ENCODE data around the gene PHACTR1.

Gene PHACTR1

GRCh38 chr6:13079096-13079723 is 362.6 kb downstream of the PHACTR1 start:
- no peaks in the 10 kb centered on the region for H3K36me3 ChIP-seq (ENCODE audit: control insufficient read depth, insufficient read depth, low read length)
- 90 to 93% methylated on average over 6 of the region's 6 CpGs for WGBS, 2 experiments
- no peaks in the 10 kb centered on the region for H3K9me3 ChIP-seq (ENCODE audit: control insufficient read depth, low read length)
- no peaks in the 10 kb centered on the region for H3K27me3 ChIP-seq (ENCODE audit: control insufficient read depth, insufficient read depth, low read length, poor library complexity, severe bottlenecking)
- no peak overlapping the region for H3K4me3 ChIP-seq (ENCODE audit: insufficient read depth, low read depth, low read length)
- H3K4me1 ChIP-seq (ENCODE audit: control insufficient read depth, insufficient read depth, low read length) = no peaks in the 10 kb centered on the region
- H3K27ac ChIP-seq (ENCODE audit: insufficient read depth, low read depth, low read length, poor library complexity, severe bottlenecking) = no peak overlapping the region

GRCh38 chr6:13080462-13081188 is 364.1 kb downstream of the PHACTR1 start:
- Histone ChIP-seq H3K4me3 (ENCODE audit: insufficient read depth, low read depth, low read length) (no peak overlapping the region), H3K4me1 (ENCODE audit: control insufficient read depth, insufficient read depth, low read length) (no peaks in the 10 kb centered on the region), H3K27me3 (ENCODE audit: control insufficient read depth, insufficient read depth, low read length, poor library complexity, severe bottlenecking) (no peaks in the 10 kb centered on the region), H3K27ac (ENCODE audit: insufficient read depth, low read depth, low read length, poor library complexity, severe bottlenecking) (no peak overlapping the region), H3K36me3 (ENCODE audit: control insufficient read depth, insufficient read depth, low read length) (no peaks in the 10 kb centered on the region), H3K9me3 (ENCODE audit: control insufficient read depth, low read length) (no peaks in the 10 kb centered on the region)
- WGBS, 2 experiments = 93 to 97% methylated on average over 4 to 5 of the region's 5 CpGs

- Histone ChIP-seq H3K27ac (ENCODE audit: insufficient read depth, low read depth, low read length, poor library complexity, severe bottlenecking) (no peak overlapping the region), H3K36me3 (ENCODE audit: control insufficient read depth, insufficient read depth, low read length) (no peaks in the 10 kb centered on the region), H3K4me3 (ENCODE audit: insufficient read depth, low read depth, low read length) (no peak overlapping the region), H3K27me3 (ENCODE audit: control insufficient read depth, insufficient read depth, low read length, poor library complexity, severe bottlenecking) (no peaks in the 10 kb centered on the region), H3K9me3 (ENCODE audit: control insufficient read depth, low read length) (no peaks in the 10 kb centered on the region), H3K4me1 (ENCODE audit: control insufficient read depth, insufficient read depth, low read length) (no peaks in the 10 kb centered on the region)
- 92 to 94% methylated on average over 4 of the region's 4 CpGs for WGBS, 2 experiments
Measured at GRCh38 chr6:13081189-13081563, 364.6 kb downstream of the PHACTR1 start.

- Histone ChIP-seq H3K36me3 (ENCODE audit: control insufficient read depth, insufficient read depth, low read length) (no peaks in the 10 kb centered on the region), H3K4me1 (ENCODE audit: control insufficient read depth, insufficient read depth, low read length) (no peaks in the 10 kb centered on the region), H3K4me3 (ENCODE audit: insufficient read depth, low read depth, low read length) (no peak overlapping the region), H3K9me3 (ENCODE audit: control insufficient read depth, low read length) (no peaks in the 10 kb centered on the region), H3K27me3 (ENCODE audit: control insufficient read depth, insufficient read depth, low read length, poor library complexity, severe bottlenecking) (no peaks in the 10 kb centered on the region), H3K27ac (ENCODE audit: insufficient read depth, low read depth, low read length, poor library complexity, severe bottlenecking) (no peak overlapping the region)
- WGBS, 2 experiments = 95 to 97% methylated on average over 7 of the region's 7 CpGs
Measured at GRCh38 chr6:13089296-13089994, 372.9 kb downstream of the PHACTR1 start.

- H3K27ac ChIP-seq (ENCODE audit: insufficient read depth, low read depth, low read length, poor library complexity, severe bottlenecking) = no peak overlapping the region
- H3K4me3 ChIP-seq (ENCODE audit: insufficient read depth, low read depth, low read length) = no peak overlapping the region
- no peaks in the 10 kb centered on the region for H3K36me3 ChIP-seq (ENCODE audit: control insufficient read depth, insufficient read depth, low read length)
- no peaks in the 10 kb centered on the region for H3K9me3 ChIP-seq (ENCODE audit: control insufficient read depth, low read length)
- no peaks in the 10 kb centered on the region for H3K27me3 ChIP-seq (ENCODE audit: control insufficient read depth, insufficient read depth, low read length, poor library complexity, severe bottlenecking)
- 93 to 94% methylated on average over 6 of the region's 6 CpGs for WGBS, 2 experiments
- no peaks in the 10 kb centered on the region for H3K4me1 ChIP-seq (ENCODE audit: control insufficient read depth, insufficient read depth, low read length)
Measured at GRCh38 chr6:13091192-13091591, 374.6 kb downstream of the PHACTR1 start.

- H3K4me1 ChIP-seq (ENCODE audit: control insufficient read depth, insufficient read depth, low read length) = no peaks in the 10 kb centered on the region
- WGBS, 2 experiments = 81 to 87% methylated on average over 1 to 3 of the region's 3 CpGs
- no peaks in the 10 kb centered on the region for H3K9me3 ChIP-seq (ENCODE audit: control insufficient read depth, low read length)
- H3K36me3 ChIP-seq (ENCODE audit: control insufficient read depth, insufficient read depth, low read length) = no peaks in the 10 kb centered on the region
- H3K27me3 ChIP-seq (ENCODE audit: control insufficient read depth, insufficient read depth, low read length, poor library complexity, severe bottlenecking) = no peaks in the 10 kb centered on the region
- no peak overlapping the region for H3K4me3 ChIP-seq (ENCODE audit: insufficient read depth, low read depth, low read length)
- no peak overlapping the region for H3K27ac ChIP-seq (ENCODE audit: insufficient read depth, low read depth, low read length, poor library complexity, severe bottlenecking)
Measured at GRCh38 chr6:13094781-13095425, 378.3 kb downstream of the PHACTR1 start.

GRCh38 chr6:13096084-13096483 is 379.5 kb downstream of the PHACTR1 start:
- no peak overlapping the region for H3K4me3 ChIP-seq (ENCODE audit: insufficient read depth, low read depth, low read length)
- no peaks in the 10 kb centered on the region for H3K9me3 ChIP-seq (ENCODE audit: control insufficient read depth, low read length)
- no peak overlapping the region for H3K27ac ChIP-seq (ENCODE audit: insufficient read depth, low read depth, low read length, poor library complexity, severe bottlenecking)
- H3K4me1 ChIP-seq (ENCODE audit: control insufficient read depth, insufficient read depth, low read length) = no peaks in the 10 kb centered on the region
- 85% methylated on average over 3 of the region's 3 CpGs for WGBS, 2 experiments
- H3K27me3 ChIP-seq (ENCODE audit: control insufficient read depth, insufficient read depth, low read length, poor library complexity, severe bottlenecking) = no peaks in the 10 kb centered on the region
- H3K36me3 ChIP-seq (ENCODE audit: control insufficient read depth, insufficient read depth, low read length) = no peaks in the 10 kb centered on the region

- H3K36me3 ChIP-seq (ENCODE audit: control insufficient read depth, insufficient read depth, low read length) = no peaks in the 10 kb centered on the region
- WGBS, 2 experiments = 92 to 97% methylated on average over 1 of the region's 1 CpG
- H3K9me3 ChIP-seq (ENCODE audit: control insufficient read depth, low read length) = no peaks in the 10 kb centered on the region
- H3K4me3 ChIP-seq (ENCODE audit: insufficient read depth, low read depth, low read length) = no peak overlapping the region
- H3K4me1 ChIP-seq (ENCODE audit: control insufficient read depth, insufficient read depth, low read length) = no peaks in the 10 kb centered on the region
- no peak overlapping the region for H3K27ac ChIP-seq (ENCODE audit: insufficient read depth, low read depth, low read length, poor library complexity, severe bottlenecking)
- no peaks in the 10 kb centered on the region for H3K27me3 ChIP-seq (ENCODE audit: control insufficient read depth, insufficient read depth, low read length, poor library complexity, severe bottlenecking)
Measured at GRCh38 chr6:13097454-13097853, 380.9 kb downstream of the PHACTR1 start.

- H3K9me3 ChIP-seq (ENCODE audit: control insufficient read depth, low read length) = no peaks in the 10 kb centered on the region
- no peak overlapping the region for H3K4me3 ChIP-seq (ENCODE audit: insufficient read depth, low read depth, low read length)
- H3K27ac ChIP-seq (ENCODE audit: insufficient read depth, low read depth, low read length, poor library complexity, severe bottlenecking) = no peak overlapping the region
- H3K4me1 ChIP-seq (ENCODE audit: control insufficient read depth, insufficient read depth, low read length) = no peaks in the 10 kb centered on the region
- no peaks in the 10 kb centered on the region for H3K27me3 ChIP-seq (ENCODE audit: control insufficient read depth, insufficient read depth, low read length, poor library complexity, severe bottlenecking)
- no peaks in the 10 kb centered on the region for H3K36me3 ChIP-seq (ENCODE audit: control insufficient read depth, insufficient read depth, low read length)
Measured at GRCh38 chr6:13098006-13098405, 381.4 kb downstream of the PHACTR1 start.
